Activated CD4-positive, alpha-beta T cell treated with anti-CD3 and anti-CD28 coated beads for 4 hours (primary cell): Measurements from ENCODE around the gene MVB12A.
A peak's percentile ranks its signal among the peaks of the same experiment; 100 is the strongest.

ENCODE experiments used
- DNase-seq, 2 donors: peaks; one replicate each; pipeline ENCODE4 v3.0.0-alpha.2; 2020

MVB12A gene

DNA sequence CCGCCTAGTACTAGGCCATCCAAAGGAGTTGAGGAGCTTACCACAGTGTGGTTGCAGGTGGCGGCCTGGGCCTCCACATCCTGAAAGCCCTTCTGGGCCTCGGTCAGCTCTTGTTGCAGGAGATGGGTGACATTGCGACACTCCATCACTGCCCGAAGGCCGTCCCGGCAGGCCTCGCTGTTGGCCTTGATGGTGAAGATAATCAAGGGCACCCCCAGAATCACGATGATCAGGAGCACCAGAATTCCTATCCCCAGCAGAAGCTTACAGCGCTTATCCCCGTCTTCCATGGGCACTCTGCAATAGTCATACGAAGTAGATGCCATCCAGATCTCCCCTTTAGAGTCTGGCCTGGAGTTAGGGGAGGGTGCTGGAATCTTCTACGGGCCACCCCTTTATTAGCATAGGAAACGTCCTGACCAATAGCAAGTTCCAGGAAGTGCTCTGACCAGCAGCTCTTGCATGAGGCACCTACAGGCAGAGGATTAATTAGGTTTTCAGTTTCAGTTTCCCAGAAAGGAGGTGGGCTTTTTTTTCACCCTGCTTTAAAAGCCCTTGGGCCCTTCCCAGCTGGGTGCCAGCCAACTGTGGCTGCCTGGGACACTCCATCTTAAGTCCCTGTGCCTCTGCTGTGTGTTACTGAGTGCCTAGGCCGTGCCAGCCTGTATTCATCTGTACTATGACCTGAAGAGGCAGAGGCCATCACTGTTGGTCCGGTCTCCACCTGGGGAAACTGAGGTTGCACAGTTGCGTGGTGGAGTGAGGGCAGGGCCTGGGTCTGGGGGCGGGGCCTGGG, 14.4 kb upstream of the MVB12A start, which contains the start of gene BST2:
Gene BST2 (minus strand): TSS at position 381 of the 796 bp plus-strand sequence. CDS start 55 bp downstream, at position 326.
- DNase-seq, result peak; percentile 25 to 57

GRCh38 chr19:17406046-17406886, 13.6 kb upstream of the MVB12A start:
- no peak for DNase-seq

DNA sequence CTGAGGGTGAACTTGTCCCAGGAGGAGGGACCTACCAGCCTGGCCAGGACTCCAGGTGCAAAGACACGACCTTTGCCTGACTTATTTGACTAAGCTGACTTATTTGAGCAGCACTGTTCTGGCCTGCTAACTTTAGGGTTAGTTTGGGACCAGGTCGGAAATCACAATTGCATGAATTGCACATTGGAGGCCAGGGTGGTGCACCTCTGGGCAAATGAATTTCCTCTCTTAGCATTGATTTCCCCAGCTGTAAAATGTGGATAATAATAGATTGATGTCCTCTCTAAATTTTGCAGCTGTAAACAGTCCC, 13.0 kb upstream of the MVB12A start:
- DNase-seq, result no peak

DNA sequence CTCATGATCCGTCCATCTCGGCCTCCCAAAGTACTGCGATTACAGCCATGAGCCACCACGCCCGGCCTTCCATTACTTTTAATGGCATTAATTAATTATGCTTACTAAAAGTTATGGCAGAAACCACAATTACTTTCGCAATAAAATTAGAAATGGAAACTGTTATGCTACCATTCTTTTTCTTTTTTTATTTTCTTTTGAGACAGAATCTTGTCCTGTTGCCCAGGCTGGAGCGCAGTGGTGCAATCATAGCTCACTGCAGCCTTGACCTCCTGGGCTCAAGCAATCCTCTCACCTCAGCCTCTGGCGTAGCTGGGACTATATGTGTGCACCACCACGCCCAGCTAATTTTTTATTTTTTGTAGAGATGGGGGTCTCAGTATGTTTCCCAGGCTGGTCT, 9.9 kb upstream of the MVB12A start:
- no peak for DNase-seq

DNA sequence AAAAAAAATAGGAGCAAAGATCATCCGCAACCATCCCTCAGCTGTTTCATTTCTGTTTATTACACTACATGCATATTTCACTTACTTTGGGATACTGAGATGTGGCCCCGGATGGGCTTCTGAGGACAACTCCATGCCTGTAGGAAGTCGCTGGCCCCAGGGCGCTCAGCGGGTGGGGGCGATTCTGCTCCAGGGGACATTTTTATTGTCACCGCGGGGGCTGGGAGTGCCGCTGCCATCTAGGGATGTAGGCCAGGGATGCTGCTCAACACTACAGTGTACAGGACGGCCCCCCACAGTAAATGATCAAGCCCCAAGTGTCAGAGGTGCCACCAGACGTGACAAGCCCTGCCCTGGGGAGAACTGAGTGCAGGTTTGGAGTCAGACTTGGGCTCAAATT, 8.0 kb upstream of the MVB12A start:
- DNase-seq, result no peak

DNA sequence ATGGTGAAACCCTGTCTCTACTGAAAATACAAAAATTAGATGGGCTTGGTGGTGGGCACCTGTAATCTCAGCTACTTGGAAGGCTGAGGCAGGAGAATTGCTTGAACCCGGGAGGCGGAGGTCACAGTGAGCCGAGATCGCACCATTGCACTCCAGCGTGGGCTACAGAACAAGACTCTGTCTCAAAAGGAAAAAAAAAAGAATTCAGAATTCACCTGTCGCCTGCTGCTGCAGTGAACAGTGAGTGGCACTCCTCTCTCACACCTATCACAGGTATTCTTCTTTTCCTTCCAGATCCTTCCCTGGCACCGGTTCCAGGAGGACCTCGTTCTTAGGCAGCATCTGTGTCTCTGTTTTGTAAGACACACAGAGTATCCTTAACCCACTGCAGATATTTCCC, 5.8 kb upstream of the MVB12A start:
- no peak for DNase-seq

DNA sequence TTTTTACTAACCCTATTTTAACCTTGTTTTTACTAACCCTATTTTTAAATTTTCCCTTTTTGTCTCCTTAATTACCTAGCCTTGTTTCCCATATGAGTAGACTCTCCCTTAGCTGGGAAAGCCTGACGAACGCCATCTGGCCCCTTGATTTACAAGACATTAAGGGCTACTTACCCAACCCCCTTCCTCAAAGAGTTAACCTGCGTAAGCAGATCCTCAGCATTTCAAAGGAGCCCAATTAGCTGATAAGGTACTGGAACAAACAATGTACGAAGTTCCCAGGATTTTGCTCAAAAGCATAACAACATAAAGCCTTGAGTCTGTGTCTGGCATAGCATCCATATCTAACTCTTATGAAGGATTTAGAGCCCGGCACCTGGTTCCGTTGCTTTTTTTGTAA, 4.7 kb upstream of the MVB12A start:
- no peak for DNase-seq

DNA sequence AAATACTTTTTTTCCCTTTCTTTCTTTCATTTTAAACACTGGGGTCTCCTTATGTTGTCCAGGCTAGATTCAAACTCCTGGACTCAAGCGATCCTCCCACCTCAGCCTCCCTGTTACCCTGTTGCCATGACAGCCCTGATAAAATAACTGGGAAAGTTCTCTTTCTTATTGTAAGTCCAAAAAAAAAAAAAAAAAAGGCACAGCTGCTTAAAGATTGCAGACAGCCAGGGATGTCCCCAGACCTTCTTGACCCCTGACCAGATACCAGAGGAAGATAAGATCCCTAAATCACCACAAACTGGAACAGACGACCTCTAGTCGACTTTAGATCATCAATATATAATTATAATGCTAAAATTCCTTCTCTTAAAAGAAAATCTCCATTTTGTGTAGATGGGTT, 1.1 kb upstream of the MVB12A start:
- DNase-seq, result no peak

- no peak for DNase-seq
Measured at GRCh38 chr19:17419154-17419620, 660 bp upstream of the MVB12A start.

DNA sequence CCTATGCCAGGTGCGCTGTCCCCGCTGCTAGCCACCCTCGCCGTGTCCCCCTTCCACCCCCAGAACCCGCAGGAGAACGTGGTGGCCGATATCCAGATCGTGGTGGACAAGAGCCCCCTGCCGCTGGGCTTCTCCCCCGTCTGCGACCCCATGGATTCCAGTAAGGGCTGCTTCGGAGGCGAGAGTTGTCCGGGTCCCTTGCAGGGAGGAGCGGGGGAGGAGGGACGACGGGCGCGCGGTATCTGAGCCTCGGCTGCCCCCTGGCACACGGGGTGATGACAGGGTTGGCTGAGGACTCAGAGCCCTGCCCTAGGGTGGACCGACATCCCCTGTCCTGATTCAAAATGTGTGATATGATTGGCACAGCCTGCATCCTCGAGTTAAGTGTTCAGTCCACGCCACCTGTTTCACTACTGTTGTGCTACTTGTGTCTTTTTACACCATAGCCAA, 653 bp downstream of the MVB12A start:
- peak; percentile 18 to 20 for DNase-seq

GRCh38 chr19:17421942-17422341, 2.1 kb downstream of the MVB12A start:
- no peak for DNase-seq

GRCh38 chr19:17423429-17424208, 3.8 kb downstream of the MVB12A start:
- no peak for DNase-seq

GRCh38 chr19:17424743-17425365, 5.0 kb downstream of the MVB12A start:
- no peak for DNase-seq

- no peak for DNase-seq
Measured at GRCh38 chr19:17429641-17430113, 9.8 kb downstream of the MVB12A start.

DNA sequence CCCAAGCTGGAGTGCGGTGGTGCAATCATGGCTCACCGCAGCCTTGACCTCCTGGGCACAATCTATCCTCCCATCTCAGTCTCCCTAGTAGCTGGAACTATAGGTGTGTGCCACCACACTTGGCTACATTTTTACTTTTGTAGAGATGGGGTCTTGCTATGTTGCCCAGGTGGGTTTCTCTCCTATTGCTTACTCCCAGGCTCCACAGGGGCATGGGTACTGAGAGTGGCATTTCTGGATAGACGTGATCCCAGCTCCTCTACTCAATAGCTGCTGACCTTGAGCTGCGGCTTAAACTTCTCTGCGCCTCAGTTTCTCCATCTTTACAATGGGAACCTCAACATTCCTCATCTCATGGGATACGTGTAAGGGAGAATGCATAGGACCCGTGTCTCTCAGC, 11.6 kb downstream of the MVB12A start:
- DNase-seq, result no peak

- no peak for DNase-seq
Measured at GRCh38 chr19:17435218-17435617, 15.4 kb downstream of the MVB12A start.

GRCh38 chr19:17436094-17436873, 16.4 kb downstream of the MVB12A start:
- DNase-seq, result no peak

- DNase-seq, result no peak
Measured at GRCh38 chr19:17436874-17437267, 17.0 kb downstream of the MVB12A start.

GRCh38 chr19:17441241-17442021, 21.6 kb downstream of the MVB12A start:
- DNase-seq, result peak in 1 of 2 donors; percentile 19

DNA sequence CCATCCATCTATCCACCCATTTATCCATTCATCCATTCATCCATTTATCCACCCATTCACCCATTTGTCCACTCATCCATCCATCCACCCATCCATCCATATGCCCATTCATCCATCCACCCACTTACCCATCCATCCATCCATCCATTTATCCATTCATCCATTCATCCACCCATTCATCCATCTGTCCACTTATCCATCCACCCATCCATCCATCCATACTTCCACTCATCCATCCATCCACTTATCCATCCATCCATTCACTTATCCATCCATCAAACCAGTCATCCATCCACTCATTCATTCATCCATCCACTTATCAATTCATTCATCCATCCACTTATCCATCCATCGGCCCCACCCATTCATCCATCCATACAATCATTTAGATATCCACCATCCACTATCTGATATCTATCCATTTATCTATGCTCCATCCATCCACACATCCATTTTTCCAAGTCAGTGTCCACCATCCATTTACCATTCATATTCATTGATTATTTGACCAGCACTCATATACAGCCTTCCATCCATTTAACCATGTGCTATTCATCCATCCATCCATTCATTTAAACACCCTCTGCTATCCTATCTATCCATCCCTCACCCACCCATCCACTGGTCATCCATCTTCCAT, 25.8 kb downstream of the MVB12A start:
- DNase-seq, result no peak
